Upper lobe of left lung (tissue), 6 donors: ENCODE data around the gene KCNMA1. TPM values are rescaled to one million over a fixed set of nuclear protein-coding genes. Genes with fewer than 3 reads are reported as not detected.

Experiments
- ATAC-seq, 2 donors: fragments of 200-7000 bp; cut with Tn5 transposase; one replicate each; pipeline ENCODE4 v1.9.1; 2022; ENCODE audit warnings: mild to moderate bottlenecking in 2 of 2, moderate library complexity in 2 of 2; ENCODE audit not compliant: low FRiP score in 2 of 2
- DNase-seq, 2 donors: peaks; one replicate each; pipeline ENCODE4 v3.0.0-alpha.2; 2019 to 2020
- H3K27ac ChIP-seq, 4 donors: fragments of 200-600 bp; sonication (generic); one replicate each; pipeline ENCODE4 v1.5.1; 2016 to 2019
- H3K27me3 ChIP-seq, 4 donors: fragments of 200-600 bp; sonication (generic); one replicate each; pipeline ENCODE4 v1.5.1; 2017 to 2019
- H3K36me3 ChIP-seq, 4 donors: fragments of 200-600 bp; sonication (generic); one replicate each; pipeline ENCODE4 v1.5.1; 2016 to 2019
- H3K4me1 ChIP-seq, 4 donors: fragments of 200-600 bp; sonication (generic); one replicate each; pipeline ENCODE4 v1.5.1; 2018 to 2019
- H3K4me3 ChIP-seq, 4 donors: fragments of 200-600 bp; sonication (generic); one replicate each; pipeline ENCODE4 v1.5.1; 2017 to 2019; ENCODE audit warnings: mild to moderate bottlenecking in 2 of 4, moderate library complexity in 1 of 4
- H3K9me3 ChIP-seq, 4 donors: fragments of 200-600 bp; sonication (generic); one replicate each; pipeline ENCODE4 v1.5.1; 2018 to 2019
- CTCF ChIP-seq, 6 experiments: fragments of 450-650 bp in 4 of 6; fragments of 200-600 bp in 2 of 6; sonication (generic) in 2 of 6; IDR thresholded peaks; one replicate each; pipeline ENCODE4 v1.5.1; 2016 to 2019; ENCODE audit warnings: antibody characterized with exemption in 6 of 6
- EP300 ChIP-seq, 4 donors: sonication (generic); formaldehyde crosslinking; IDR thresholded peaks; one replicate each; pipeline ENCODE4 v1.5.1; 2017; ENCODE audit warnings: antibody characterized with exemption in 4 of 4, control low read depth in 2 of 4
- POLR2A ChIP-seq, 4 donors: fragments of 450-650 bp; IDR thresholded peaks; one replicate each; pipeline ENCODE4 v1.5.1; 2016 to 2017; ENCODE audit warnings: antibody characterized with exemption in 4 of 4, mild to moderate bottlenecking in 2 of 4
- POLR2AphosphoS5 ChIP-seq, 2 donors: sonication (generic); formaldehyde crosslinking; IDR thresholded peaks; one replicate each; pipeline ENCODE4 v1.5.1; 2017; ENCODE audit warnings: antibody characterized with exemption in 2 of 2
- WGBS, 2 donors: methylation state at CpG; one replicate each; pipeline ENCODE4 v1.1.5; 2017 to 2018; 5-methylcytosine and 5-hydroxymethylcytosine counted together
- total RNA-seq, 6 donors: library from RNA; depleted of rRNA in 4 of 6; stranded (reverse); fragments of >200 nt in 4 of 6; gene quantifications; one replicate each; pipeline versions ENCODE4 v1.1.0 to v1.2.1, GENCODE V29; 2016 to 2021
- donor health status: DM: no; HTN: no; CAD: no; lungs with moderate emphysema.
- donor health status: DM: no; HTN: yes; CAD: no; lungs with severe emphysema.

The KCNMA1 gene
- total RNA-seq, 6 donors from 2014 or later: 5.8 to 107 (median 22.0) TPM

- H3K27ac ChIP-seq: no peak overlapping the region
- WGBS, 2 donors: 53 to 59% methylated on average over 3 of the region's 3 CpGs
- DNase-seq (no peak), ATAC-seq (peak in 1 of 2 donors; percentile 70)
- H3K4me3 ChIP-seq: no peak overlapping the region
- no peaks in the 10 kb centered on the region for H3K36me3 ChIP-seq
- TF ChIP-seq EP300 (IDR thresholded peaks at IDR 0.05) (no peak), POLR2AphosphoS5 (IDR thresholded peaks at IDR 0.05) (no peak), CTCF (IDR thresholded peaks at IDR 0.05) (no peak), POLR2A (IDR thresholded peaks at IDR 0.05) (no peak)
- peaks cover 0 to 2% (median 0%) of the 10 kb centered on the region in 4 donors for H3K4me1 ChIP-seq
- no peaks in the 10 kb centered on the region for H3K9me3 ChIP-seq
- H3K27me3 ChIP-seq: no peaks in the 10 kb centered on the region
These were observed 557.9 kb downstream of the KCNMA1 start for GRCh38 chr10:77079592-77080300.

GRCh38 chr10:77077316-77077945 is 560.2 kb downstream of the KCNMA1 start:
- H3K4me1 ChIP-seq: peaks cover 0 to 10% (median 3%) of the 10 kb centered on the region in 4 donors
- no peak overlapping the region for H3K4me3 ChIP-seq
- H3K27me3 ChIP-seq: no peaks in the 10 kb centered on the region
- ATAC-seq: no peak
- no peaks in the 10 kb centered on the region for H3K36me3 ChIP-seq
- 76% methylated on average over 7 of the region's 7 CpGs for WGBS, 2 donors
- no peak overlapping the region for H3K27ac ChIP-seq
- DNase-seq: no peak
- no peak for TF ChIP-seq POLR2A (IDR thresholded peaks at IDR 0.05)
- no peak for TF ChIP-seq CTCF (IDR thresholded peaks at IDR 0.05)
- no peak for TF ChIP-seq POLR2AphosphoS5 (IDR thresholded peaks at IDR 0.05)
- no peak for TF ChIP-seq EP300 (IDR thresholded peaks at IDR 0.05)
- no peaks in the 10 kb centered on the region for H3K9me3 ChIP-seq

- no peak for TF ChIP-seq CTCF (IDR thresholded peaks at IDR 0.05)
- no peak for TF ChIP-seq POLR2AphosphoS5 (IDR thresholded peaks at IDR 0.05)
- no peak for TF ChIP-seq POLR2A (IDR thresholded peaks at IDR 0.05)
- no peak for TF ChIP-seq EP300 (IDR thresholded peaks at IDR 0.05)
- H3K36me3 ChIP-seq: no peaks in the 10 kb centered on the region
- 77 to 78% methylated on average over 2 of the region's 2 CpGs for WGBS, 2 donors
- ATAC-seq: no peak
- no peak overlapping the region for H3K4me3 ChIP-seq
- H3K9me3 ChIP-seq: no peaks in the 10 kb centered on the region
- H3K27me3 ChIP-seq: no peaks in the 10 kb centered on the region
- DNase-seq: no peak
- no peak overlapping the region for H3K27ac ChIP-seq
- peaks cover 0 to 10% (median 3%) of the 10 kb centered on the region in 4 donors for H3K4me1 ChIP-seq
These were observed 561.7 kb downstream of the KCNMA1 start for GRCh38 chr10:77075926-77076325.

GRCh38 chr10:77074104-77074624 is 563.4 kb downstream of the KCNMA1 start:
- TF ChIP-seq CTCF (IDR thresholded peaks at IDR 0.05): no peak
- TF ChIP-seq POLR2A (IDR thresholded peaks at IDR 0.05): no peak
- TF ChIP-seq POLR2AphosphoS5 (IDR thresholded peaks at IDR 0.05): no peak
- TF ChIP-seq EP300 (IDR thresholded peaks at IDR 0.05): no peak
- H3K9me3 ChIP-seq: no peaks in the 10 kb centered on the region
- WGBS, 2 donors: 46 to 54% methylated on average over 2 of the region's 2 CpGs
- no peak overlapping the region for H3K27ac ChIP-seq
- DNase-seq (no peak), ATAC-seq (no peak)
- no peaks in the 10 kb centered on the region for H3K36me3 ChIP-seq
- H3K27me3 ChIP-seq: no peaks in the 10 kb centered on the region
- no peak overlapping the region for H3K4me3 ChIP-seq
- peaks cover 0 to 10% (median 3%) of the 10 kb centered on the region in 4 donors for H3K4me1 ChIP-seq
